Erythroblast (primary cell): Measurements from ENCODE around the gene SOX1.

Experiments
- DNase-seq, 2 experiments: peaks; one replicate each; lab custom pipeline; 2025; lab: John Stamatoyannopoulos, UW
- GATA1 ChIP-seq: IDR thresholded peaks from 2 replicates; pipeline ENCODE4 v1.6.1; 2011; ENCODE audit warnings: low read depth, mild to moderate bottlenecking, control low read depth, low read length, moderate library complexity
- POLR2A ChIP-seq: IDR thresholded peaks from 2 replicates; pipeline ENCODE4 v1.6.1; 2011; ENCODE audit warnings: mild to moderate bottlenecking, low read length

The SOX1 gene

DNA sequence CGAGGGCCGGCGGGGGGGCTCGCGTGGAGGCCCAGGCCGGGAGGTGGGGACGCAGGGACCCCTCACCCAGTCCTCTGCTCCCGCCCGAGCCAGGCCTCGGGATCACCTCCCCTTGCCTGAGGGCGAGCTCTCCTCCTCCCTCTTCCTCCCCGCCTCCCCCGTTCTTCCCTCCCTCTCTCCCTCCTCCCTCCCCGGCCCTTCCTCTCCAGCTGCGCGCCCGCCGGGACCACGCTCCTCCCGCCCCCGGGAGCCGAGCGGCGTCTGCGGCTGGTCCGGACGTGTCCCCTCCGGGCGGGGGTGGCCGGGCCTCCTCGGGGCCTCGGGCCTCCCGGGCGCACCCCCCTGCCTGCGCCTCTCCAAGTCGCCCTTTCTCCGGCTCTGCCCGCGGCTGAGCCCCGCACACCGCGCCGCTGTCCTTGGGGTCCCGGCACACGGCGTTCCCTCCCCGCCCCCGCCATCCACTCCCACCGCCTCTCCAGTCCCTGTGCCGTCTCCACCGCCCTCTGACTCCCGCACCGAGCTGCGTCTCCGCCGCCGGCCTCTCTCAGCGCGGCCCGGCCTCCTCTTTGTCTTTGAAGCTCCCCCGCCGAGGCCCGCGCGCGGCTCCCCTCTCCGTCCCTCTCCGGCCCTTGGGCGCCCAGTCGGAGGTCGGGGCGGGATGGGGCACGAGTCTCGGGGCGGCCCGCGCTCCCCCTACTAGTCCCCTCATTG, 5.7 kb downstream of the SOX1 start:
- no peak for DNase-seq
- no peak for TF ChIP-seq GATA1
- no peak for TF ChIP-seq POLR2A

DNA sequence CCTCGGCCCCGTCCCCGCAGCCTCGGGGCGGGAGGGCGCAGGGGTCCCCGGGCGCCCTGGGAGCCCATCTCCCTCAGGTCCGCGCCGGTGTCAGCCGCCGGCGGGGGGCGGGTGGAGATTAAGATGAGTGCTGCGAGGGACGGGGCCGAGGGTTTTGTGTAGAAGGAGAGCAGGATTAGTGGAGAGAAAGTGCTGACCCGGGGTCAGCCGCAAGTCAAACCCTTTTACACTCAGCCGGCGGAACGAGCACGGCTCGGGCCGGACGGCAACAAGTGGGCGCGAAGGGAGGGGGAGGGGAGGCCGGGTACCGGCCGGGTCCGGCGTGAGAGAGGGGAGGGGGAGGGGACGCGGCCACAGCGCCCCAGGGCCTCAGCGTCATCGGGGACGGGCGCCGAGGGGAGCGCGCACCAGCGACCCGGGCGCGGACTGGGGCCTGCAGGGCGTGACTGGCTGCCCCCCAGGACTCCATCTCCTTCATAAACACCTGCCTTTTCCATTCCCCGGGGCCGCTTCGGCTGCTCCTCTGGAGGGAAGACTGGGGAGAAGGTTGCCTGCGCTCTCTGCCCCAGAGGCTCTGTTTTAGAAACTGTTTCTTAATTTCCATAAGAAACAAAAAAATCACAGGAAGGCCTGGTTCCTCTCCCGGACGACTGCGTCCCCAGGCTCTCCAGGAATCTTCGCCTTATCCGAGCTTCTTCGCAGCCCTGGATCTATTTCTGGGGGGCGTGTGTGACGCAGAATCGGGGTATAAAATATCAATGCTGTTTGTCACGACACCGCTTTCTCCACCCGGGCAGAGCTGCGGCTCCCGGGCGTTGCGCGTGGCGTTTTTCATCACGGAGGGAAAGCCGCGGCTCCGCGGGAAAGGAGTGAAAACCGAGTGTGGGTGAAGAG, 6.5 kb downstream of the SOX1 start:
- TF ChIP-seq POLR2A = no peak
- TF ChIP-seq GATA1 = no peak

DNA sequence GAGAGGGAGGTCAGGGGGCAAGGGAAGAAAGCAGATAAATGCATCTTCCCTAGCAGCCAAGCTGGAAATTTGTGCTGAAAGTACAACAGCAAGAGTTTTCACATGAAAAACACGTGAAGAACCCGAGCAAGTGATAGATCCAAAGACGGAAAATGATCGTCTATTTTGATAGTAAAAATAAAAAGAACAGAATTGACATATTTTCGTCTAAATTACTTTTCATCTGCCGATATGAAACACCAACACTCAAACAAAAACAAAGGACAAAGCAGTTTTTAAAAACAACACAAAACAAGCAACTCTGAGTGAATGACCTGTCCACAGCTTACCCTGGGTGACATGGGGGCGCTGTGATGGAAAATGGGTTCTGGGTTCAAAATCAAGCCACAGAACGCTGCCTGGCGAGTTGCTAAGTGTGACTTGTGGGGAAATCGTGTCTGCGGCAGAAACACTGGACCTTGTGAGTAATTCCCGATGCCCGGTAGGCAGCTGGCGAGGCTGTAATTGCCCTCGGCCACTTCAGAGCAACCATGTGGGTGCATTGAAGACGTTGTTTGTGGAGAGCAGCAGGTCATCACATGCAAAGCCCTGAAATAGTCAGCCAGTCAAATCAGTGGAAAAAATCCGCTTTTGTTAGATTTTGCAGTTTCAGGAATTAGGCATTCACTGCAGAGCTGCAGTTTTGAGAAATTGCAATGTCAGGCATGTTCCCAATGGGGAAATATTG, 7.4 kb downstream of the SOX1 start:
- no peak for DNase-seq

More for the DNA sequence above, 6.5 kb downstream of the SOX1 start:
- no peak for DNase-seq

DNA sequence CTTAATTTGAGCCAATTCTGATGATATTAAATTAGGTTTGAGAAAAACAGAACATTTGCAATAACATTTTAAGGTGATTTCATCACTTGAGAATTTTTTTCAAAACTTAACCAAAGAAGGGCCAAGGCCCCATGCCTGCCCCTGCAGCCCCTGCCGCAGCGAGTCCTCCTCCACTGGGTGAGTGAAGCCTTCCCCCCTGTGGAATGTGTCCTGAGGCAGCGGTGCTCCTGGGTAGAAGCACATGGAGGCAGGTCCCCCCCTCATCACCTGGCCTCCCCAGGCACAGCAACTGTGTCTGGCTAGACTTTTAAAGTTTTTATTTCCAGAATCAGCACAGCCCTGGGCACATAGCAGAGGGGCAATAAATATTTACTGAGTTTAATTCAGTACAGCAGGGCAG, 10.8 kb downstream of the SOX1 start:
- no peak for TF ChIP-seq GATA1
- TF ChIP-seq POLR2A = no peak
- DNase-seq = no peak

More for the DNA sequence above, 7.4 kb downstream of the SOX1 start:
- TF ChIP-seq GATA1 (no peak), POLR2A (no peak)

DNA sequence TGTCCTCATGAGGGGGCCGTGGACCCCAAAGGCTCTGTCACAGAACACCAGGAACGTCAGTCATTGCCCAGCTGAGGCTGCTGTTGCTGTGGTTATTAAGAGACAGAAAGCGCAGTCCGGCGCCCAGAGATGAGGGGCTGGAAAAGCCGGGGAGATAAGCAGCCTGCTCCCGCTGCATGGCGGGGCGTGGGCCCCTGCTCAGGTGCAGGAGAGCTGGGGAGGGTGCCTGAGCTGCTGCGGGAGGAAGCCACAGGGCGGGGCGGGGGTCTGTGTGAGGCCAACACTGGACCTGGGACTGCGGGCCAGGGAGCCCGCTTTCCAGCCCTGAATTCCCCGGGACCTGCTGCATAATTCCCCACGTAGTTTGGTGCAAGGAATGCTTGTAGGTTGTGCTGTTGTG, 11.3 kb downstream of the SOX1 start:
- TF ChIP-seq POLR2A = no peak
- no peak for TF ChIP-seq GATA1
- DNase-seq = no peak

DNA sequence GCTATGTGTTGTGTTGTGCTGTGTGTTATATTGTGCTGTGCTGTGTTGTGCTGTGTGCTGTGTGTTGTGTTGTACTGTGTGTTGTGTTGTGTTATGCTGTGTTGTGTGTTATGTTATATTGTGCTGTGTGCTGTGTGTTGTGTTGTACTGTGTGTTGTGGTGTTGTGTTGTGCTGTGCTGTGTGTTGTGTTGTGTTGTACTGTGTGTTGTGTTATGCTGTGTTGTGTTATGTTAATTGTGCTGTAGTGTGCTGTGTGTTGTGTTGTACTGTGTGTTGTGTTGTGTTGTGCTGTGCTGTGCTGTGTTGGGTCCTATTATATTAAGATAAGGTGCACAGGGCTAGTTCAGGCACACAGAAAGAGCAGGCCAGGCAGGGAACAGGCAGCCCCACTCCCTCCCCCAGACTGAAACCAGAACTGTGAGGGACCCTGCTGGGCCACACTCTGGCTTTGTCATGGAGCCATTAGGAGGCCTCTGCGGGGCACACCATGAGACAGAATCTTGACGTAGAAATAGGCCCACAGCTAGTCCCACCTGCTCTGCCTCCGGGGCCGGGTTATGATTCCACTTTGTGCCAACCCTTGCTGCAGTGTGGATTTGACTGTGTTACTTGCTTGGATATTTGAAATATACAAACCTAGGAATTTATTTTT, 12.1 kb downstream of the SOX1 start:
- TF ChIP-seq POLR2A (no peak), GATA1 (no peak)
- DNase-seq = no peak

DNA sequence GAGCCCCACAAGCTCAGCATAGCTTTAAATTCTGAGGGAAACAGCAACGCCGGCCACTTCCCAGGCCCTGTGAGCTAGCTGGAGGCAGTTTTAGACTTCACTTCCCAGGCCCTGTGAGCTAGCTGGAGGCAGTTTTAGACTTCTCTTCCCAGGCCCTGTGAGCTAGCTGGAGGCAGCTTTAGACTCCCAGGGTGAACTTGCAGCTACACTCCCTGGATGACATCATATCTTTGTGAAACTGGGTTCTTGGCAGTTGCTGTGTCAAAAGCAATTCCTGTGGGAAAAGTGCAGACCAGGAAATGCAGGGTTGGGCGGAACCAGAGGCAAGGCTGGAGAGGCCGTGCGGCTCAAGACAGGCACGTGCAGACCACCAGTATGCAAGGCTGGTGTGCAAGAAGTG, 12.7 kb downstream of the SOX1 start:
- no peak for TF ChIP-seq GATA1
- no peak for DNase-seq

DNA sequence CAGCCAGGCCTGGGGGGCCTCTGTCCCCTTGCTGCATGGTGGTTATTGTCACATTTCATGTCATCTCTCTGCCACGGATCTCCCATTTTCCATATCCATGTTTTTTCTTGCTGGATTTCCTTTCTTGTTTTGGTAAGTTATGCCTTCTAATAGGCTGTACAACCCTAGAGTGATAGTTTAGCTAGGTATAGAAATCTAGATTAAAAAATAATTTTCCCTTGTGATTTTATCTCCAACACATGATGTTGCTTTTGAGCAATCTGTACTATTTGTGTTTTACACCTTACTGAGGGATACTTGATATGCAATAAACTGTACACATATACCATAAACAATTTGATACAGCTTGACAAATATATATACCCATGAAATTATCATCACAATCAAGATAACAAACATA, 17.0 kb downstream of the SOX1 start:
- DNase-seq = no peak
- TF ChIP-seq GATA1 = no peak

GRCh38 chr13:112092453-112092852, 25.5 kb downstream of the SOX1 start:
- no peak for DNase-seq
- TF ChIP-seq POLR2A = no peak

GRCh38 chr13:112095354-112095753, 28.4 kb downstream of the SOX1 start:
- TF ChIP-seq GATA1 = no peak
- TF ChIP-seq POLR2A = no peak
- no peak for DNase-seq

DNA sequence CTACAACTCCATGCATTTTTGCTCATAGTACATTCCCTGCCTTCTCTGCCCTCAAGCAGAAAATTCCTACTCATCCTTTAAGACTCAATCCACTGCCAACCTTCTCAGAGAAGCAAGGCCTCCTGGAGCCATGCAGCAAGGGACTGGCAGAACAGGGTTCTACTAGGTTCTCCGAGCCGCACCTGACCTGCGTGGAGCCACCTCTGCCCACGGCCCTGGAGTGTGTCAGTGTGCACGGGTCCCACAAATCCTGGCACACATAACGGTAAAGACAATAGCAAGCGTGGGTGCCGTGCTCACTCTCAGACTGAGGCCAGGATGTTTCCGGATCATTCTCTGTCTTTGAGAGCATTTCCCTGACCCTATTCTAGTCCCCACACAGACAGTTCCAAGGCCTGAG, 30.0 kb downstream of the SOX1 start:
- TF ChIP-seq POLR2A (no peak), GATA1 (no peak)
- DNase-seq = no peak

DNA sequence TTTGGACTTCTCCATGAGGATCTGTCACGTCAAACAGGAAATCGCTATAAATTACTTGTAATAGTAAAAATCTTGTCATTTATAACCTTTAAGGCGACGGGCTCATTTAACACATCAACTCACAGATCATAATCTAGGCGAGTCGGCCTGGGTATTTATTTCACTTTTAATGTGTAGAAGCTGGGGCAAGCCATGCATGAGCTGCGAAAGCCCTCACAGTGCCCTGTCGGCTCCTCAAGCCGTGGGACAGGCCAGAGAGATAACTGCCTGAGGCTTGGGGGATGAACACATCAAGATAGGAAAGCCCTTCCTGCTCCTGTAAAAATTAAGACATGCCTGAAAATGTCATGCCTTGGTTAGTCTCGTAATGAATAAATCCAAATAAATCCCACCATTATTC, 30.8 kb downstream of the SOX1 start:
- DNase-seq = no peak
- no peak for TF ChIP-seq GATA1
- TF ChIP-seq POLR2A = no peak

DNA sequence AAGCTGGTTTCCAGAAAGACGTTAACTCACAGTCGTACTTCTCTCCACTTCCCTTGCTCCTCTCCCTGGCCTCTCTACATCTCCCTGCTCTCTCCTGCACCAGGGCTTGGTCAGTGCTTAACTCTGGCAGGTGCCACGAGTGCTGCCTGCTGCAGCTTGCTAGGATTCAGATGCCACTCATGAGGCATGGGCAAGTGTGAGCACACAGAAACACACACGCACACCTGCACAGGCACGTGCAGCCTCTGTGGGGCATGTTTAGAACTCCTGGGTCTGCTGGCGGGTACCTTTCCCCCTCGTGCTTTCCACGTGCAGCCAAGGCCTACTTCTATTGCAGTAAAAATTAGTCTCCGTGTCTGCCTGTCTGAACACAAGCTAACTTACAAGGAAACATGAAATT, 31.8 kb downstream of the SOX1 start:
- DNase-seq = no peak
- TF ChIP-seq POLR2A (no peak), GATA1 (no peak)

GRCh38 chr13:112101360-112101930, 34.5 kb downstream of the SOX1 start:
- DNase-seq = peak in 1 of 2 experiments; percentile 42
- no peak for TF ChIP-seq GATA1
- TF ChIP-seq POLR2A = no peak
